GM12874 (cell line): ENCODE data around the gene TLK1.

Experiments
- CTCF ChIP-seq: IDR thresholded peaks from 2 replicates; pipeline ENCODE4 v1.5.1; 2011; ENCODE audit warnings: low read depth, mild to moderate bottlenecking, control low read depth, low read length, moderate library complexity; ENCODE audit not compliant: insufficient read depth

The TLK1 gene

GRCh38 chr2:171180229-171180930, 19.7 kb upstream of the TLK1 start:
- TF ChIP-seq CTCF: no peak

GRCh38 chr2:171178993-171179392, 18.3 kb upstream of the TLK1 start:
- TF ChIP-seq CTCF: no peak

GRCh38 chr2:171176516-171176915, 15.8 kb upstream of the TLK1 start:
- no peak for TF ChIP-seq CTCF

- no peak for TF ChIP-seq CTCF
These were observed 13.4 kb upstream of the TLK1 start for GRCh38 chr2:171174075-171174474.

- no peak for TF ChIP-seq CTCF
These were observed 12.4 kb upstream of the TLK1 start for GRCh38 chr2:171173087-171173486.

GRCh38 chr2:171171808-171172207, 11.1 kb upstream of the TLK1 start:
- TF ChIP-seq CTCF: no peak

GRCh38 chr2:171169839-171170238, 9.1 kb upstream of the TLK1 start:
- no peak for TF ChIP-seq CTCF
